Amniotic epithelial cell (primary cell): ENCODE results near the gene SLC16A12.

Experiments
- DNase-seq: peaks from one replicate; pipeline ENCODE4 v3.0.0-alpha.2; 2010; ENCODE audit warnings: low read depth

SLC16A12 gene

GRCh38 chr10:89535171-89536012 lies at the start of gene SLC16A12:
TSS of gene SLC16A12 (minus strand) at chr10:89535594. CDS start at chr10:89462578, 73,016 bp downstream.
- no peak for DNase-seq

DNA sequence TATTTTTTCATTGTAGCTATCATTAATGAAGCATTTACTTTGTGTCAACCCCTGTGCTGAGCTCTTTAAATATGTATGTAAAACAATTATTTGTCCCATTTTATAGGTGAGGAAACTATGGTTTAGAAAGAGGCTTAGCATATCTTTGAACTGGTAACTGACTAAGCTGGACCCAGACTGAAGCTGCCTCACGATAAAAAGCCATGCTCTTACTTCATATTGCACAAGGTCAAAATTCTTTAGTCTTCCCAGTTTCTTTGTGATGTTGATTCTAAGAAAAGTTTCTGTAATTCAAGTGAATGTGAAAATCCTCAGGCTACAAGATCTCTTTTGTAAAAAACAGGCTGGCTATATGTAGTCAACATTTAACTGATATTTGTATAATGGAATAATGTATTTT lies 46.6 kb upstream of the SLC16A12 start:
- peak; percentile 68 for DNase-seq

DNA sequence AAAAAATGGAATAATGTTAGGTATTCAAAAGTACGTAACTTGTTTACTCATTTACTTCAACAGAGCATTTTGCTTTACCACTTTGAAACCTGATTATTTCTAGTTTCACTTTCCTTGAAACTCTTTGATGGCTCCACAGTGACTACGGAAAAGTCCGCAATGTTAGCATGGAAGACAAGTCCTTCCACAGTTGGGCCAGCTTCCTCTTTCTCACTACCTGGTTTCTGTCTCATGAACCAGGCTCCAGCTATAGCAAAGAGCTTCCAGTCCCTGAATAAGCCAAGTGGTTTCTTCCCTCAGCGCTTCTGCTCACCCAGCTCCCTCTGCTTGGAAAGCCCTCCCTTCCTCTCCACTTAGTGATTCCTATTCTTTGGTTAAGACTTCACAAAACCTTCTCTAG lies 44.8 kb upstream of the SLC16A12 start:
- DNase-seq, result no peak

- DNase-seq, result no peak
These were observed 41.3 kb upstream of the SLC16A12 start for GRCh38 chr10:89576696-89577095.

GRCh38 chr10:89576022-89576421 lies 40.6 kb upstream of the SLC16A12 start:
- peak; percentile 57 for DNase-seq

- no peak for DNase-seq
These were observed 39.6 kb upstream of the SLC16A12 start for GRCh38 chr10:89575031-89575430.

DNA sequence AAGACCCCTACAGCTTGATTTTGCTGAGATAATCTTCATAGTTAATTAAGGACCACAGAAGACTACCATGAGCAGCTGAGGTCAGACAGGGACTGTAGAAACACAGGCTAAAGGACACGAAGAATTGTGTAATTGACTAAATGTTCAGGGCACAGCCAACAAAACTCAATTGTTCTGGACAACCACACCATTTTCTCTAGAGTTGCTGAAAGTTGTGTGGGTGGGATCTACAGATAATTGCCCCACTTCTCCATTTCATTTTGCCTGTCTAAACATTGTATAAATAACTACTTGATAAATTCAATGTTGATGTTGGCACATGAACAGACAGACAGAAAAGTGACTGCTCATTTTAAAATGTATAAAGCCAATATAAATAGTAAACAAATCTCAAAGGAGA lies 39.0 kb upstream of the SLC16A12 start:
- DNase-seq, result no peak

- DNase-seq, result no peak
These were observed 32.3 kb upstream of the SLC16A12 start for GRCh38 chr10:89567576-89568245.

GRCh38 chr10:89566992-89567391 lies 31.6 kb upstream of the SLC16A12 start:
- DNase-seq, result no peak

GRCh38 chr10:89566095-89566950 lies 30.9 kb upstream of the SLC16A12 start:
- DNase-seq, result no peak

- DNase-seq, result no peak
These were observed 29.8 kb upstream of the SLC16A12 start for GRCh38 chr10:89565180-89565579.

- DNase-seq, result peak; percentile 54
These were observed 28.6 kb upstream of the SLC16A12 start for GRCh38 chr10:89563861-89564478.

DNA sequence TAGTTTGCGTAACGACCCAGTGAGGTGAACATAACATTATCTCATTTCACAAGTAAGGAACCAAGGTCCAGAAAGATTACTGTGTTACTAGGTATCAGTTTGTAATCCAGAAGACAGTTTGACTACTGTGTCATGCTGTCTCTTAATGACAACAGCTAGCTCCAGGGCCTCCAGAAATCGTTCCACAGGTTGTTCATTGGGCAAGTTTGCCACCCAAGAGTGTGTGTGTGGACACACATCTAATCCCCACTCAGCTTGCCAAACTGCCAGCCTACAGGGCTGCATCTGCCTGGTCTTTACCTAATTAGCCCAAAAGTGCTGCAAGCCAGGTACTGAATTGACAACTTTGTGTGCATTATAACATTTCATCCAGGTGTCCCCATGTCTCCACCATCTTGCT lies 27.9 kb upstream of the SLC16A12 start:
- DNase-seq, result no peak

DNA sequence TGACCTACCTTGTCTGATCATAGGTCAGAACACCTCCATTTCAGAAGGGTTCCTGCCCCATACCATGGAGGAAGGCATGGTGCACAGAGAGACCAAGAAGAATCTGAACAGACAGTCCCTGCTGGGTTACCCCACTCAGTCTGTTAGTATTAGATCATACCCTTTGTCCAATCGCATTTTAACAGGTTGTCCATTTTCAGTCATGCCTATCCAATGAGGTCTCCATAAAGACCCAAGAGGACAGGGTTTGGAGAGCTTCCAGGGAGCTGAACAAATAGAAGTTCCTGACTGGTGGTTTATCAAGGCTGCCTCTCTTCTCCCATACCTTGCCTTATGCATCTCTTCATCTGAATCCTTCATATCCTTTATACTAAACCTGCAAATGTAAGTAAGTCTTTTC lies 21.2 kb upstream of the SLC16A12 start:
- DNase-seq, result no peak

GRCh38 chr10:89555688-89556445 lies 20.5 kb upstream of the SLC16A12 start:
- DNase-seq, result peak; percentile 64

DNA sequence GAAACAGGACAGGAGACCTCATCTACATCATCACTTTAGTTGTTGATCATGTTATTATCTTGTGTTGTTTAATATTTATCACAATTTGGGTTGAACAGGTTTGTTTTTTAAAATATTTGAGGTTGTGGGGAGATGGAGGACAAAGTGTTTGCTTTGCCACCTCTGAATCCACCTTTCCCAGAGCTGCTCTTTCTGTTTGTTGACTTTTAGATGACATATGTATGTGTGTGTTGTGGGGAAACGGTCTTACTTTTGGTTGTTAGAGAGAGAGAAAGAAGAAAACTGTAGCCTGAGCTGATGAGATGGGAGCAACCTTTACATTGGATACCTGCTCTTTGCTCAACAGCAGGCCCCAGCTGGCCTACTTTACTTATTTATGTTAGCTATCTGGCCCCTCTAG lies 19.0 kb upstream of the SLC16A12 start:
- DNase-seq, result no peak

DNA sequence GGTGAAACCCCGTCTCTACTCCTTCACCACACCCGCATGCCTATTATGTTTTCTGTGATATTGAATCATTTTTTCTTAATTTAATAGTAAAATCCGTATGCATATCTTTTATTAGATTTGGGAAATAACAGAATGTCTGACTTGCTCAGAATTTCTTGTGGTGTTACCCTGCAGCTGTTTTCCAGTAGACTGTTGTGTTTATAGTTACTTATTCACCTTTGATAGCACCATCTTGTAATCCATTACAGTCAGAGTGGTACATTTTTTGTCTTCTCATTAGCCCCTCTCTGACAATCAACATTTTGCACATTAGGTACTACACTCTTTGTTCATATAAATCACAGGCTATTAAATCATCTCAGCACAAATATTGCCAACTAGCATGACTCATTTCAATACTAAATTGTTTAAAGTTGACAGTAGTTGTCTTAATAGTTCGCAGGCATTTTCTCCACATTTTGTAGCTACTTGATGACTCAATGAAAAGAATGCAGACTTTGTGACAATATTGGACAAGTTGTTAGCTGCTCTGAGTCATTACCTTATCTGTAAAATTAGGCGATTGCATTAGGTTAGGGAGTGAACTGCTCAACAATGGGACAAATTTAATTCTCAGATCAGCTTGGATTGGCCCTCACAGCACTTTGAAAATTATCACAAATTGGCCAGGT lies 17.8 kb upstream of the SLC16A12 start:
- peak; percentile 92 for DNase-seq

DNA sequence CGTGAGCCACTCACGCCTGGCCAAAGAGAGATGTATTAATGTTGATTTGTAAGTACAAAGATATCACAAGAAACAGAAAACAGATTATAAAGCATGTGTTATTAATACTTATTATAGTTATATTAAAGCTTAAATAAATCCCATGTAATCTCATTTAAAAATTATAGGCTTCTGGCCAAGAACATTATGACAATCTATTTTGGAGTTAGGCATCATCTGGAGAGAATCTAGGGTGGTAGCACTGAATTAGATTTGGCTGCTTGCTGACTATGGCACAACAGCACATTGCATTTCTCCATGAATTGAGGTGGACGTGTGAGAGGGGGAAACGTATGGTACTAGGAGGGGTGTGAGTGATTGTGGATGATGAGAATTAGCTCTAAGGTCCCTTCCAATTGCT lies 16.8 kb upstream of the SLC16A12 start:
- no peak for DNase-seq

DNA sequence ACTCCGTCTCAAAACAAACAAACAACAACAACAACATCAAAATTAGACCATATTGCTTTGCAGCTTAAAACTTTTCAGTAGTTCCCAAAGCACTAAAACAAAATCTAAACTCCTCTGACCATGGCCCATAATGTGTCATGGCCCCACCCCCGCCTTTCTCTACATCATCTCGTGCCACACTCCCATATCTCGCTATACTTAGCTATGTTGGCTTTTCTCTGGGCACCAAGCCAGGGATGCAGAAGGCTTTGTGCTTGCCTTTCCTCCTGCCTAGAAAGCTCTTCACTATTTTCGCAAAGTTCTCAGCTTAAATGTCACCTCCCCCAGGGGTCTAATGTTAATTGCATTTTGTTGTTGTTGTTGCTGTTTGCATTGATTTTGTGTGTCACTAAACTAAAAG lies 15.1 kb upstream of the SLC16A12 start:
- DNase-seq, result peak; percentile 71

- DNase-seq, result no peak
These were observed 14.1 kb upstream of the SLC16A12 start for GRCh38 chr10:89549510-89549909.

- DNase-seq, result peak; percentile 21
These were observed 13.3 kb upstream of the SLC16A12 start for GRCh38 chr10:89548673-89549072.
